GM04504 (cell line): Measurements from ENCODE around the gene COL15A1.

ENCODE experiments used
- DNase-seq: peaks from one replicate; pipeline ENCODE4 v3.0.0-alpha.2; 2012; ENCODE audit warnings: low read depth

COL15A1 gene

DNA sequence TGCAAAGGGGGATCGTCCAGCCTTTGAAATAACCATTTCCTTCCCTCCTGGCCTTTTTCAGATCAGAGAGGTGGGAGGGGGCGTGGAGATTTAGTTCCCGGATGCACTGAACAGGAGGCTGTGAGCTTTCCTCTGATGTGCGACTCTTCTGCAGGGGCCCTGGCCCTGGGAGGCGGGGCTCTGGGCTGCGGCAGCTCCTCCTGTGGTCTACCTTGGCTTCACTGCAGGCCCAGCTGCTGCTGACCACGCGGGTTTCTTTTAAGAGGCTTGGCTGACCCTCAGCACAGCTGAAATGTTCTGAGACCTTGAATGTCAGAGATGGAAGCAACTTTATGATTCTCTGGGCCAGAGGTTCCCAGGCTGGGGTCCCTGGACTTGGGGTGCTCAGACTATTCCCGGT is 27.0 kb upstream of the COL15A1 start:
- no peak for DNase-seq

DNA sequence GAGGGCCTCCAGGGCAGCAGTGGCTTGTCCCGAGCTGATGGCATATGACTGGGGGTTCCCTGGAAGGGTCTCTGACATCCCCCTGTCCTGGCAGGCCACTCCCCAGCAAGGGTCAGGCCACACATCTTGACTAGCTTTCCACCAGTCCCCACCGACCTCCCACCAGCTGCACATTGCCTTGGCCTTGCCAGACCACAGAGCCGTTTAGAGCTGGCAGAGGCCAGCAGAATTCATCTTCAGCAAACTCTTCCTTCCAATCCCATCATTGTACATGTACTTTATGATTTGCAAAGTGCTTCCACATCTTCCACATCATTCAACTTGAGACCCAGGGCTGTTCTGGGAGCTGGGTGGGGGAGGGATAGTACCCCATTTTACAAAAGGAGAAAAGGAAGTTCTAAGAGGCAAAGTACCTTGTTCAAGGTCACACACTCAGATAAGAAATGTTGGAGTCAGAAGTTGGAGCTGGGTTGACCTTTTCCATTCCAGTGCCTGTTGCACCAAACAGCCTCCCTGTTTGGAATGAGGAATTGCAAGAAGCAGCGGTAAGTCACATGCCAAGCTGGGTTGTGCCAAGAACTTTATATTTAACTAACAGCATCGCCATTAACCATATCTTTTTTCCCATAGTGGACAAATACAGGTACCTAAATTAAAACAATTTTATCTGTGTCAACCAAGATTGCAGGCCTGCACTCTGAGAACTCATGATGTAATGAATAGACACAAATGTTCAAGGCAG is 25.8 kb upstream of the COL15A1 start:
- DNase-seq: no peak

DNA sequence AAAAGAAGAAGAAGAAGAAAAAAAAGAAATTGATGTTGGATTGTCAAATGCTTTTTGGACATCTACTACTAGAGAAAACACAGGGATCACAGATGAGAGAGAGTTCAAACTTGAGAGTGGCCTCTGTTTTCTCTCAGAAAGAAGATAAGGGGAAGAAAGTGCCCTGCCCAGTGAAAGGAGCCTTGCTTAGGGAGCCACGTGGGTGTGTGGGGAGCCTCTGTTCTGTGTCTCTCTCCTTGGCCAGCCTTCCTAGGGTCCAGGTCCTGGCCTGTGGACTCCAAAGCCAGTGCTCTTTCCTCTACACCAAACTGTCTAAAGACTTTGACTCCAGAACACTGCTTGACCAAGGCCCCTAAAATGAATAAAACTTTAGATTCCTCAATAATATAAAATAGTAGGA is 22.0 kb upstream of the COL15A1 start:
- DNase-seq: no peak

DNA sequence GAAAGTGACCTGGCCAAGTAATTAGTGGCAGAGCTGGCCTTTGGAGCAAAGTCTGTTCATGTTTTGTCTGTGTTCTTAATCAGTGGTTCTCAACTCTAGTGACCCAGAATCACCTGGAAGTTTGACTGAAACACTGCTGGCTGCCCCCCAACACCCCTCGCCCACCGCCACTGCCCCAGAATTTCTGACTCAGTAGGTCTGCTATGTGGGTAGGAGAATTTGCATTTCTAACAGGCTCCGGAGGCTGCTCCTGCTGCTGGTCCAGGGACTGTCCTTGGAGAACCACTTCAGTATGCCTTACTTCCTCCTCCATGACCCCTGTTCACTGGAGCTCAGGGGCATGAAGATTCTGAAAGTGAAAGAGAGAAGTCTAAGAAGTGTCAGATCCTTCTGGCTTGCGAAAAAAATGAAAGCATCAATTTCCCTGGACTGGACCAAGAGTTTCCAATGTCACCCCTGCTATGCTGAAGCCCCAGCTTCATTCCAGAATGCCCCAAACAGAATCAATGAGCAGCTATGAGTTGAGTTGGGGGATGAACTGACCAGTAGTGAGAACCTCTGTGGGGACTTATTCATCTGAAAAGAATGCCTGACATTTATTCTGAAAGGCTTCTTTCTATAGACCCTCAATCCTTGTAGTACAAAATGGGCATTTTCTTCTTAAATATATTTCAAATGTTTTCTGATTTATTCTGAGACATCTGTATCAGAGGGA is 20.8 kb upstream of the COL15A1 start:
- no peak for DNase-seq

DNA sequence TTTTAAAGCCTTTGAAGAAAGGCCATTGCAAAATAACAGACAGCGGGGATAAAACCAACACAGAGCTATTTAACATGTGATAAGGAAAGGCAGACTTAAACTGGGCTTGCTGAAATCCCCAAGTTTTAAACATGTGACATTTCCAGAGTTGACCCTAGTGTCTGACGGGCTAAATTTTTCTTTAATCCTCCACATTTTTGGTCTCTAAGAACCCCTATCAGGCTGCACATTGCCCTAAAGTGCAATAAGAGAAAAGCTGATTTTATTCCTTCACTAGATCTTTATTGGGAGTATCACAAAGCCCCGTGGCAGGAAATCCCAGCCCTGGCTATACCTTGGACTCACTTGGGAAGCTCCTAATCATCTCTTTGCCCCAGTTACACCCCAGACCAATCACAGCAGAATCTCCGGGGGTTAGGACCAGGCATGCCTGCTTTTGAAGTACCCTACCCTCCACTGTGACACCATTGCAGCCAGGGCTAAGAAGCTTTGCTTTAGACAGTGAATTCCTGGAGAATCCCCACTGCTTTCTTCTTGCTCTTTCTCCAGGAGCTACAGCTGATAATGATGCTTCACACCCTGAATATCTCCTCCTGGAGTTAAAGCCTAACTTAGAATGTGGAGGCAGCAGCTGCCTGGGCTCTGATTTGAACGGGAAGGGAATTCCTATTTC is 20.1 kb upstream of the COL15A1 start:
- DNase-seq: no peak

DNA sequence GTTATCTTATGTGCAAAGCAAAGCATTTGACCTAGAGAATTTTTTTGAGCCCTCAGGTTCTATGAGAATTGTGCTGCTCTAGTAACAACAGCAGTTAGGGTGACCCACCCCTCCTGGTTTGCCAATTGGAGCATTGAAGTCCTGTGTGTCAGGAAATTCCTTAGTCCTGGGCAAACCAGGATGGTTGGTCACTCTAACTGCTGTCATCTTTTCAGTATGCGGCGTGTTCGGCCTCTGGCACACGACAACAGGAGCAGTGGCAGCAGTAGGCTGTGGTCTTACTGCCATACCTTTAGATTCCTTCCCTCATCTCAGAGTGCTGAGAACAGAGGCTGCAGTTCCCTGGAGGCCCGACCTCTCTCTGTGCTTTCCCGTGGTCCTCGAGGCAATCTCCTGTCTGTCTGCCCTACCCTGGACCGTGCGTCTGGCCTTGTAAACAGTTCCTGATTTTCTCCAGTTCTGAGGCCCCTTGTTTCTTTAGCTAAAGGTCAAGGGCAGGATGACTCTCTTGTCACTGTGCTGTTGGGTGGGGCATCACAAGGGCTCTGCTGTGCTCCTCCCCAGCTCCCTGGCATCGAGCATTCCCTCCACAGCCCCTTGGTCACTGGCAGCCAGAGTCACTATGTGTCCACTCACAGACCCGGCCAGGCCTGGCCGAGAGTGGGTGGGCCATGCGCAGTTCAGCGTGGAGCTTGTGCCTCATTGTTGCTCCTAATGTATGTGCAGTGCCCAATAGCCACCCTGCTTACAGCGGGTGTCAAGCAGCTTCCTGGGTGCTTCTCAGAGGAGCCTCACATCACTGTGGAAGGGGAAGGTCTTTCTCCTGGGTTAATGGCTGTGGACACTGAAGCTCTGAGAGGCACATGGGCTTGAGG is 18.5 kb upstream of the COL15A1 start:
- DNase-seq: no peak

DNA sequence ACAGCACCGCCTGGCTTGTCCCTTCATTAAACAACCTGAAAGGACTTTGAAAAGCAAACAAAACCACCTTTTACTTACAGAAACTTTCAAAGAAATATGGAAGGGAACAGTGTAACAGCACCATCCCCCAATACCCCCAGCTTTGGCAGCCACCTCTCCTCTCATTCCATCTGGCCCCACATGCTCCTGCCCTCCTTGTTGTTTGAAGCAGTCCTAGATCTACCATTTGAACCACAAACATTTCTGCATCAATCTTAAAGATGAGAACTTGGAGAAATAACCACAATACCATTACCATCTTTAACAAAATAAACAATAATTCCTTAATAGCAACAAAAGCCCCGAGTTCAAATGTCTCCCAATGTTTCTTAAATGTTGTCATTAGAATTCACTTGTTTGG is 17.8 kb upstream of the COL15A1 start:
- no peak for DNase-seq

DNA sequence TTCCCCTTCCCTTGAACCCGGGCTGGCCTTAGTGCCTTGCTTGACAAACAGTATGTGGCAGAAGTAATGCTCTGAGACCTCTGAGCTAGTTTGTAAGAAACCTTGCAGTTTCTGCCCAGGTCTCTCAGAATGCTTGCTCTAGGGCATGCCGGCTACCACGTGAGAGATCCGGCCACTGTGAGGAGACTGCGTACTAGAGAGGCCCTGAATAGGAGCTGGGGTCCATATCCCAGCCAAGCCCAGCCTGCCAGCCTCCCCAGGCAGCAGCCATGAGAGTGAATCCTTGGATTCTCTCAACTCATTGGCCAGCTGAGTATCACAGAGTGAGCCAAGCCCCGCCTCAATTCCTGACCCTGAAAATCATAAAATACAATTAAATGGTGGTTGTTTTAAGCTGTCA is 16.0 kb upstream of the COL15A1 start:
- no peak for DNase-seq

DNA sequence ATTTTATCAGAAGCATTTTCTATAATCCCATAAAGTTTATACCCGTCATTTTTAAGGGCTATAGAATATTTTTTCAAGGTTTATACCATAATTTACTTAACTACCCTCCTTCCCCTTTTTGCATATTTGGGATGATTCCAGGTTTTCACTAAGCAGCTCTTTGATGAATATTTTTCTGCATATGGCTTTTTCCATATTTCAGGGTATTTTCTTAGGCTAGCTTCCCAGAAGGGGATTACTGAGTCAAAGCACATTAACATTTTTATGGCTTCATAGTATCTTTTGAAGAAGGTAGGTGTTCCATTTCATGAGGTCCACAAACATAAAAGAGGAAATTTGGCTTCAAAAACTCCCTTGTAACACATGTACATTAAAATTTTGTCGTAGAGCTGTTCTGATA is 14.6 kb upstream of the COL15A1 start:
- DNase-seq: no peak

DNA sequence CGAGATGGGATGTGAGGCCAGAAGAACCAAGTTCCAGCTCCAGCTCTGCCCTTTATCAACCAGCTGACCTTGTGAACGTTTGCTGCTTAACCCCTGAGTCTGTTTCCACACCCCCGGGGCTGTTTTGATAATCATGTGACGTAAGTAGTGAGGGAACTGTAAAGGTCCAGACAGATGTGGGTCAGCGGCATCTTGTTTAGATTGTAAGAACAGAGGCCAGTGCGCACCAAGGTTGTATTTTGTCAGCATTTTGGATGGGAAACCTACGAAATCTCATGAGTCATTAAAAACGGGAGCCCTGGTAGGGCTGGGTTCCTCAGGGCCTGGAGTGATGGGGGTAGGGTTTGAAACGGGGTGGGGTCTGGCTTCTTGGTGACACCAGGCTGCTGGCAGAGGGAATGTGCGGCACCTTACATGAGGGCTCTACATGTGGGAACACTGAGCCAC is 13.8 kb upstream of the COL15A1 start:
- no peak for DNase-seq

DNA sequence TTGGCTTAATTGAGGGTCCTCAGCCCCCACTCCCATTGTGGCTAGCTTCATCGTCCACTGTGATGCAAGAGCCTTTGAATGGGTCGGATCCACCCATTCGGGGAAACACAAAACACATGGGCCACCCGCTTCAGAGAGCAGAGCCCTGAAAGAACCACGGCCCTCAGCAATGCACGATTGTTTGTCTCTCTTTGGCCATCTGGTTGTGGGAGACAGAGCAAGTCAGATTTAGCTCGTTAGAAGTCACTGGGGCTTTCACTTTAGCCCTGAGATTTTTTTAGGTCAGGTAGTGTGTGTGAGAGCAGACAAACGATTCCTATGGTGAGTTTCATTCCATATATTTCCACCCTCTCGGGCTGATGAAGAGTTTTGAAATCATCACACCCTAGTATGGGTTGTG is 12.9 kb upstream of the COL15A1 start:
- no peak for DNase-seq

DNA sequence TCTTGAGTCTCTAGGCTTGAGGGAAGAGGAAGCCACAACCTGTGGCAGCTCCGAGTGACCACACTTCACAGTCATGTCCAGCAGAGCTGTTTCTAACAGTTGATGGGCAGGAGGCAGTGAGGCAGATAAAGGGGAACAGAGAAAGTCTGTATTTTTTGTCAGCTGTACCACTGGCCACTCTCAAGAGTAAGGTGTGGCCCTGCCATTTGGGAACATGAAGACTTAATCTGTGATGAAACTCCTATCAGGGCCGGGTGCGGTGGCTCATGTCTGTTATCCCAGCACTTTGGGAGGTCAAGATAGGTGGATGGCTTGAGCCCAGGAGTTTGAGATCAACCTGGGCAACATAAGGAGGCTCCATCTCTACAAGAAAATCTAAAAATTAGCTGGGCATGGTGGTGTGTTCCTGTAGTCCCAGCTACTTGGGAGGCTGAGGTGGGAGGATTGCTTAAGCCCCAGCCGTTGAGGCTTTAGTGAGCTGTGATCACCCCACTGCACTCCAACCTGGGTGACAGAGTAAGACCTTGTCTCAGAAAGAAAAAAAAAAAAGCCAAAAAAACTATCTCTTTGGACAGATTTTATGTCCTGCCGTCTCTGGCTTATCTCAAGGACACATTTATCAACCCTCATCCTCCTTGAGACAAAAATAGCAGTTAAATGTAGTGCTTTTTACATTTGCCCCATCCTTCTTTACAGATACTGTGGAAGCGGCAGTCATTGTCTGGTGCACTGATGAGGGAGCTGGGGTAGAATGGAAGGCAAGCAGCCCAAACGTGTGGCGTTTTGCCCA is 11.9 kb upstream of the COL15A1 start:
- DNase-seq: no peak

DNA sequence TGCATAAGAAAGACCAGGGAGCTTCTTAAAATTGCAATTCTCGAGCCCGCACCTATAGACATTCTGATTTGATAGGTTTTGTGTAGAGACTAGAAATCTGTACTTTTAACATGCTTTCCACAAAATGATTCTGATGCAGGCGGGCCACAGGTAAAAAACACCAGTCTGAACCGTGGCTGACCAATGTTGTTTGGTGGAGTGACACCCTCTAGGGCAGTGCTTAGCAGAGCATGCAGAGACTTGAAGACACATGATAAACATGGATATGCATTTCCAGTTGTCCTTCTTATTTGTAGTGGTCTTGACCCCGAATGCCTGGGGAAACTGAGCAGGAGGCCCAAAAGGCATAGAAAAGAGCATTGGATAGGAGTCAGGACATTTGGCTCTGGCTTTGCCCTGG is 10.5 kb upstream of the COL15A1 start:
- no peak for DNase-seq

DNA sequence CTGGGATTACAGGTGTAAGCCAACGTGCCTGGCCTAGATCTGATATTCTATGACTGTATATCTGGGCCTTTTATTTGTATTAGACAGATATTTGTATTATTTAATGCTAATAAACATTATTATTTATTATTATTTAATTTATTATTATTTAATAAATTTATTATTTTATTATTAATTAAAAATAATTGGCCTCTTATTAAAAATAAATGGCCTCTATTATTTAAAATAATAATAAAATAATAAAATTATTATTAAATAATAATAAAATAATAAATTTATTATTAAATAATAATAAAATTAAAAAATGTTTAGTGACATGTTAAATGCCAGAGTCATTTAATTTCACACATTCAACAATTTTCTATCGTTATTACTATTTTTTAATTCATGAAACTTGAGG is 9.8 kb upstream of the COL15A1 start:
- DNase-seq: no peak

DNA sequence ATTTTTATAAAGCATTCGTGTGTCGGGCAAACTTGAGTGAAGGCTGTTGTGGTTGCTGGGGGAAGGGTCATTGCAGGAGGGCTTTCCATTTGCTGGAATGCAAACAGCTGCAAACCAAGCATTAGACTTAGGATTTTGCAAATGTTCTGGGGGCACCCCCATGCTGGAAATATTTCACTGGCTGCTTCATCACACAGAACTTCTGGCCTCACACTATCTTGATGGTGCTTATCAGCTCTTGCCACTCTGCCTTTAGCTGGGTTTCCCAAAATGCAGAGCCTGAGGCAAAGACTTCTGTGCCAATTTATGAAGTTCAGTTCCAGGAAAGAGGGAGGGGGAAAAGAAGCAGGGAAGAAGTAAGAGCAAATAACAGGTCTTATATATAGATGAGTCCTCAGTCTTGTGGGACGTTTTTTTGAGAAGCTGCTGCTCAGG is 8.6 kb upstream of the COL15A1 start:
- no peak for DNase-seq

DNA sequence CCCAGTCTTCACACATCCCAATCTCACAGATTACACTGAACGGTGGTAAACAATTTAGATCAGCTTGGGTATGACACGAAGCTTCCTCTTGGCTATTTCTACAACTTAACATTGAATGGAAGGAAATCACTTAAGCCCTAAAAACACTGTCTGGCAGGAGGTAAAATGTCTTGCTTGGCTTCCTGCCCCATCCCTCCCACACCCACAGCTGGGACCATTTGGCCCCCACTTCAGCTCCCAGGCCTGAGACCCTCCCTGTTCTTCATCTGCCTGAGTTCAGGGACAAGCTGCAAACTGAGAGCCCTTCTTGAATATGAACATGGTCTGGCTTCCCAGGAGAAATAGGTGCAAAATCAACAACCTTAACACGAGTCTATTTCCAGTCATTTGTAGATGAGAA is 3.4 kb upstream of the COL15A1 start:
- no peak for DNase-seq

DNA sequence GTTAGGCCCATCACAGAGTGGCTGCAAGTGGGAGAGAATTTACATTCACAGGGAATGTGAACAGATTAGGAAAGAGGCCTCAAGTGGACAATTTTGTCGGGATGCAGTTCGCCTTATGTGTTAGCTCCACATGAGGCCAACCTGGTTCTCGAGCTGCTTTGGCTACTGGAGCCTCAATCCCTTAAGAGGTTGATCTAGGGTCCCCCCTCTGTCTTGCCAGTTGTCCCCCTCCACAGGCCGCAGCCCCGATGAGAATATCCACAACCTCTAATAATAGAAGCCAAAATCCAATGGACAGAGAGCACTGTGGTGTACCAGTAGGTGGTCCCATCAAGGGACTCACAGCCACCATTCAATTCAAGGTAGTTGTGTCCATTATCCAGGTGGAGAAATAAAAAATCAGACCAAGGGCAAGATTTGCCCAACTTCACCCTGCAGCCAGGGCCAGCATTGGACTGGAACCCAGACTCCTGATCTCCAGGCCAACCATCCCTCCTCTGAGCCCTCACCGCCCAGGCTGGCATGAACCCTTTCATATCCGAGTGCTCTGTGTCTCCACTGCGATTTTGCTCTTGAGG is 1.7 kb upstream of the COL15A1 start:
- no peak for DNase-seq

DNA sequence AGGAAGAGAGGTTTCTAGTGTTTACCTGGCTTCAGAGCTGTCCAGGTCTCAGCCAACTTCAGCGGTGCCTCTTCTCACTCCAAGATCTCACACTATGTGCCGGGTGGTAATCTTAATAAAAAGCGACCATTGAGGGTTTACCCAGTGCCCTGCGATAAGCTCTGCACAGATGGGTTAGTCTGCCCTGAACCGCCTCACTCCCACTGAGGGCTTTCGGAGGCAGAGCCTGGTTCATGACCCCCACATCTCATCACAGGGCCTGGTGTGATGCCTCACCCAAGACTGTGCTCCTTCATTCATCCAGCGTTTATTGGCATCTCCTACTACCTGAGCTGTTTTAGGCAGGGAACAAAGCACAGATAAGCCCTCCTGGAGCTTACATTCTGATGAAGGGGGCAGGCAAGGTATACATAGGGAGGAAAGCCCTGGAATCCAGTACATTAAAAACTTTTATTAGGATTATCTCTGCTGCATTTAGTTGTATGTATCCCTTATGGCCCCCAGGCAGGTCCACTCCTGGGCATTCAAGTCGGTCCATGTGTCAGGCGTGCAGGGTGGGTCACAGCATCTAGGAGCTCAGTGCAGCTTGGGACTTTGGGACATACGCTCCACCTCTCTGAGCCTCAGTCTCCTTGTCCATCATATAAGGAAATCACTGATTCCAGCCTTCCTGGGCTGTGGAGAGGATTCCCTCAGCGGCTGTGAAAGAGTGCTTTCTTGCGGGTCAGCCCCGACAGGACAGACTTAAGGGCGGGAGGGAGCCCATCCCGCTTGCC is 613 bp upstream of the COL15A1 start:
- DNase-seq: no peak

DNA sequence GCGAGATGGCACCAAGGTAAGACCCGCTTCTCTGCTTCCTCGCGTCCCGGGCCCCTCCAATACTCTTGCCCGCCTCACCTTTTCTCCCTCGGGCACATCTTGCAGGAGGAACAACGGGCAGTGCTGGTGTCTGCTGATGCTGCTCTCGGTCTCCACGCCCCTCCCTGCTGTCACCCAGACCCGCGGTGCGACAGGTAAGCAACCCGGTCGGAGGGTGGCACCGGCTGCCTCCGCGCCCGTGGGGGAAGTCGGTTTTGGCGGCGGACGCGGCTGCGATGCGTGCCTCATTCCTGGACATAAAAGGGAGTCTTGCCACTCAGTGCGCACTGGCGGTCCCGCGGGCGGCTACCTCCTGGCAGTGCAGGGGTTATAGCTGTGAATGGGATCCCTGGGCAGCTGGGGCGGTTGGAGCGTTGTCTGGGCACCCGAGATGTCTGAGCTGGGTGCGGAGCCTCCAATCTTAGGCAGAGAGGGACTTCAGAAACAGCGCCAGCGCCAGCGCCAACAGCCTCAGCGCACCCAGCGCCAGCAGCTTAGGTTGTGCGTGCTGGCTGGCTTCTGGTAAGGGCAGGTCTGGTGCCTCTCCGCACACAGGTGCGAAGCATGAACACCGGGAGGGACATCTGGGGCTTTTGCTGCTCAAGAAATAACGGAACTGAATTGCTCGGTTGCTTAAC is 488 bp downstream of the COL15A1 start:
- DNase-seq: no peak

DNA sequence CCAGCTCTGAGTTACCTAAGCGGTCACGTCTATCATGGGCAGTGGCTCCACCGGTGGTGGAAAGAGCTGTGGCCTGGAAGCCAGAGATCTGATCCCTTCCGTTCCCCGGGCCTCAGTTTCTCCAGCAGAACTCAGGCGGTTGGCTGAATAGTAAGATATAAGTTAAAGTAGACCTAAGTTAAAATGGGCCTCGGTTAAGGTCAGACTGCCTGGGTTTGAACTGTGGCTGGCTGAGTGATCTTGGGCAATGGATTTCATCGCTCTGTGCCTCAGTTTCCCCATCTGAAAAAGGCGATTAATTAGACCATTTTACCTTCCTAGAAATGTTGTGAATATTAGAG is 997 bp downstream of the COL15A1 start:
- no peak for DNase-seq
